Measurements from ENCODE around the gene ATP11A.

The ATP11A gene

DNA sequence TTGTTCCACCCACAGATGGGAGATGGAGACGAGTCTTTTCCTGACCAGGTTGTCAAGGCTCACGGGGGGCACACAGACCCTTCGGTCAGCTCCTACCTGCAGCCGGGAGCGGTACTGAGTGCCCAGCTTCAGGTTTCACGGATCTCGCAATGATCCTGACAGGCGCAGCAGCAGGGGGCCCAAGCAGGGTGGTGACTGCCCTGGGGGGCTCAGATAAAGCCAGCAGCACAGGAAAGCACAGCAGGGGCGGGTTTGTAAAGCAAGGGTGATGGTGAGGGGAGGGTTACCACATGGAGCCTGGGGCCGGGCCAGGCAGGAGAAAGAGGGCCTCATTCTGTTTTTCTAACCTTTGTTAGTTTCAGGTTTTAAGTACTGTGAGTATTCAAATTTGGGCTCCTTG, 41.7 kb upstream of the ATP11A start:
- TF ChIP-seq, protein P1, sequence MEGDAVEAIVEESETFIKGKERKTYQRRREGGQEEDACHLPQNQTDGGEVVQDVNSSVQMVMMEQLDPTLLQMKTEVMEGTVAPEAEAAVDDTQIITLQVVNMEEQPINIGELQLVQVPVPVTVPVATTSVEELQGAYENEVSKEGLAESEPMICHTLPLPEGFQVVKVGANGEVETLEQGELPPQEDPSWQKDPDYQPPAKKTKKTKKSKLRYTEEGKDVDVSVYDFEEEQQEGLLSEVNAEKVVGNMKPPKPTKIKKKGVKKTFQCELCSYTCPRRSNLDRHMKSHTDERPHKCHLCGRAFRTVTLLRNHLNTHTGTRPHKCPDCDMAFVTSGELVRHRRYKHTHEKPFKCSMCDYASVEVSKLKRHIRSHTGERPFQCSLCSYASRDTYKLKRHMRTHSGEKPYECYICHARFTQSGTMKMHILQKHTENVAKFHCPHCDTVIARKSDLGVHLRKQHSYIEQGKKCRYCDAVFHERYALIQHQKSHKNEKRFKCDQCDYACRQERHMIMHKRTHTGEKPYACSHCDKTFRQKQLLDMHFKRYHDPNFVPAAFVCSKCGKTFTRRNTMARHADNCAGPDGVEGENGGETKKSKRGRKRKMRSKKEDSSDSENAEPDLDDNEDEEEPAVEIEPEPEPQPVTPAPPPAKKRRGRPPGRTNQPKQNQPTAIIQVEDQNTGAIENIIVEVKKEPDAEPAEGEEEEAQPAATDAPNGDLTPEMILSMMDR (IDR thresholded peaks at IDR 0.05; ENCODE audit: insufficient read depth, missing control alignments), result no peak
- no peak for DNase-seq (ENCODE audit: insufficient read length, low spot score)
- FAIRE-seq, result no peak

DNA sequence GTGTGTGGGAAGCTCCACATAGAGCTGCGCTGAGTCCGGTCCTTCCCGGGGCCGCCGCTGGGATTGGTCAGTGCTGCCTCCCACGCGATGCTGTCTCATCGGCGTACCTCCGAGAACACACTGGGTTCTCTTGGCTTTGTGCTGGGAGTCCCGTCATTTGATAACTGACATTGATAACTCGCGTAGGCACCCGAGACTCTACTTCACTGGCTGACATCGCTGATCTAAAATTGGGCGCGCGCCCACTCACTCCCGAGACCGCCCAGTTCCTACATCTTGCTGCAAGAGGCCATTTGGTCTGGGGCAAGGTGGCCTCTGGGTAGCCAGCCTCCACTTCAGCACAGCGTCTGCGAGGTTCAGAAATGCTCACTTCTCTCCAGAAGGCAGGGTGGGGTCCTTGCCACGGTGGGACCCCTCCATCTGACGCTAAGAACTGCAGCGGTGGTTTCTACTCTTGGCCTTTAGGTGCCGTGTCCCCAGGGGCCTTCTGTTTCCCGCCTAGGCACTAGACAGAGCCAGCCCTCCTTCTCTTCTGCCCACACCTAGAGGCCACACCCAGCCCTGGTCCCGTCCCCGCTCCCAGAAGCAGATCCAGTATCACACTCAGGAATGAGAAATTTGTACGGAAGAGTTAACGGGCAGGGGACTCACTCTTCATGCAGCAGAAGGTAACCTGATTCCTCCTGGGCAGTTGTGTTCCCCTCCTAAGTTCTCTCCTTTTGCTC, 40.7 kb upstream of the ATP11A start:
- FAIRE-seq (no peak), DNase-seq (ENCODE audit: insufficient read length, low spot score) (no peak)
- TF ChIP-seq, protein P1 (IDR thresholded peaks at IDR 0.05; ENCODE audit: insufficient read depth, missing control alignments), result no peak

DNA sequence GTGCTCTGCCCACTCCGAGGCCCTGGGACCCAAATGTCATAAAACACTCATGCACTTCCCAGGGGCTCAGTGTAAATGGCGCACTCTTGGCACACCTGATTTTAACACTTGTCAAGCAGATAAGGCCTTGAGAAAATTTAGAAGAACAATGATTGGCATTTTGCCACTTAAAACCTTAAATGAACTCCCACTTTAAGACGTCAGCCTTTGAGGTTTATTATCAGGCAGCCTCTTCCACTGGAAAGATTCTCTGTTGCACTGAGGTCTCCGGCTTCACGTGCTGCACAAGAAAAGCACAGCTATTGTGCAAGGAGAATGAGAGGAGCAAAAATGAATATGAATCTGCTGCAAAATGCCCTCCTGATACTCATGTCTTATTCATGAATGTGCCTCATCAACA, 38.5 kb upstream of the ATP11A start:
- TF ChIP-seq, protein P1 (IDR thresholded peaks at IDR 0.05; ENCODE audit: insufficient read depth, missing control alignments), result no peak
- no peak for FAIRE-seq
- no peak for DNase-seq (ENCODE audit: insufficient read length, low spot score)

DNA sequence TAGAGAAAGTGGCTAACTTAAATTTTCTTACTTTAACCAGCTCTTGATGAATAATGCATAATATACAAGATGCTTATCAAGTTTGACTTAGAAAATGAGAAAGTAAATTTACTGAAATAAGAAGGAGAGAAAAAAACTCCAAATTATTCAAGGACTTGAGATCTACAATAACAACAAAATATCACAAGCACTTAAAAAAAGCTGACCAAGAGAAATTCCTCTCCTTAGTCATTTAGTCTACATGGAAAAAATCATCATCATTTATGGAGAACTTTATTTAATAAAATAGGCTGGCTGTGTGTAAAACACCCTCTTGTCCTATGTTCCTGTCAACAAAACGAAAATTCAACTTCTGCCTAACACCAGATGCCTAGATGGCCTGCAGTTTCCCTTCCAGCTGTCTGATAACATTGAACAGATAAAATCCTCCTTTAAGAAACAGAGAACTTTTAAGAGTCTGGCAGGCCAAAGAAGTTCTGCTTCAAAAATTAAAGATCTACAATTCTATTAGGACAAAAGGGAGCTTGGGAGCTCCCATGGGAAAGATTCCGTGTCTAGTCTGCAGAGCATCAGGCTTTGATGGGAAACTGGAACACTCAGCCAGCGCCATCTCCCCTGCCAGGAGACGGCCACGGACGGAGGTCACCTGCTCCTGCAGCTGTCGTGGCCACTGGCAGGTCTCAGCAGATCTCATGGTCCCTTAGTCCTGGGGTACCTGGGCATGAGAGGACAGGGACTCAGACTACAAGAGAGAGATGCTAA, 37.9 kb upstream of the ATP11A start:
- DNase-seq (ENCODE audit: insufficient read length, low spot score) (no peak), FAIRE-seq (no peak)
- TF ChIP-seq, protein P1 (IDR thresholded peaks at IDR 0.05; ENCODE audit: insufficient read depth, missing control alignments), result no peak

DNA sequence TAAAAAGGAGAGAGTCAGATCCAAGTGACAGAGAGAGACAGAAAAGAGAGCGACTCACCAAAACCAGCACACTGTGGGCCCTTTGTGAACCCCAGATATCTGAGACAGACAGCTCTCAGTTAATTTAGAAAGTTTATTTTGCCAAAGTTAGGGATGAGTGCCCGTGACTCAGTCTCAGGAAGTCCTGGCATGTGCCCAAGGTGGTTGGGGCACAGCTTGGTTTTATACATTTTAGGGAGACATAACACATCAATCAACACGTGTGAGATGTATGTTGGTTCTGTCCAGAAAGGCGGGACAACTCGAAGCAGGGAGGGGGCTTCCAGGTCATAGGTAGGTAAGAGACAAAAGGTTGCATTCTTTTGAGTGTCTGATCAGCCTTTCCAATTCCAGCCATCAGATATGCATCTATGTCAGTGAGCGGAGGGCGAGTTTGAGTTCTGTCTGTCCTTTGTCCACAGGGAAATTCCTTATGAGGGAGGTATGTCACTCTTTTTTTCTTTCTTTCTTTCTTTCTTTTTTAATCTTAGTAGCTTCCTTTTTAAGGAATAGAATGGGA, 37.2 kb upstream of the ATP11A start:
- DNase-seq (ENCODE audit: insufficient read length, low spot score) (no peak), FAIRE-seq (no peak)
- TF ChIP-seq, protein P1 (IDR thresholded peaks at IDR 0.05; ENCODE audit: insufficient read depth, missing control alignments), result no peak

DNA sequence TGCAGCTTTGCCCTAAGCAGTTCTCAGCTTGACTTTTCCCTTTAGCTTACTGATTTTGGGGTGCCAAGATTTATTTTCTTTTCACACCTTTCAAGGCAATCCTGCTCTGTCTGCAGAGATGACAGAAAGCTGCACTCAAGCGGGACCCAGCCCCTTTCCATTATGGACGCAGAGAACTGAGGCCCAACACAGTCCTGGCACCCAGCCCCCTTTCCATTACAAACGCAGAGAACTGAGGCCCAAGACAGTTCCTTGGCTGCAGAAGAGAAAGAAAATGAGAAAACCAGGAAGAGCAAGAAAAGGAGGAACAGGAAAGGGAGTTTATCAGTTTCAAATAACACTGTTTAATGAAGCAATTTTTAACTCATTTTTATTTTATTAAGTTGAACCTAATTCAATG, 36.8 kb upstream of the ATP11A start:
- TF ChIP-seq, protein P1 (IDR thresholded peaks at IDR 0.05; ENCODE audit: insufficient read depth, missing control alignments), result no peak
- no peak for DNase-seq (ENCODE audit: insufficient read length, low spot score)
- no peak for FAIRE-seq

DNA sequence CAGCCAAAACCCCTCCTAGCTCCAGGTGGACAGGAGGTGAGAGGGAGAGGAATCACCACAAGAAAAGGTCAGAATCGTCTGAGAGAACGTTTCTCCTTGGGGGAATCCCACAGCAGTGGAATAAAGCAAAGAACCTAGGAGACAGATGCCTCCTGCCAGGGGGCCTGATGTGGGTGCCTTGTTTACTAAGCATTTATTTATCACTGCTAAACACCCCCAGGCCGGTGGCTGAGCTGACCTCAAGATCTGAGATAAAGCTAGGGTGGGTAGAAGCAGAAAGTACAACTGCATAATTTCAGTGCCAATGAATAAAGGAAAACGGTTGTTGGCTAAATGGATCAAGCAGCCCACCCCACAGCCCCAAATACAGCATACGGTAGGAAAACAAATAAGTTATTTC, 33.9 kb upstream of the ATP11A start:
- TF ChIP-seq, protein P1 (IDR thresholded peaks at IDR 0.05; ENCODE audit: insufficient read depth, missing control alignments), result no peak
- no peak for DNase-seq (ENCODE audit: insufficient read length, low spot score)
- no peak for FAIRE-seq
